ENCODE data around the gene GABRR3.

Gene GABRR3

DNA sequence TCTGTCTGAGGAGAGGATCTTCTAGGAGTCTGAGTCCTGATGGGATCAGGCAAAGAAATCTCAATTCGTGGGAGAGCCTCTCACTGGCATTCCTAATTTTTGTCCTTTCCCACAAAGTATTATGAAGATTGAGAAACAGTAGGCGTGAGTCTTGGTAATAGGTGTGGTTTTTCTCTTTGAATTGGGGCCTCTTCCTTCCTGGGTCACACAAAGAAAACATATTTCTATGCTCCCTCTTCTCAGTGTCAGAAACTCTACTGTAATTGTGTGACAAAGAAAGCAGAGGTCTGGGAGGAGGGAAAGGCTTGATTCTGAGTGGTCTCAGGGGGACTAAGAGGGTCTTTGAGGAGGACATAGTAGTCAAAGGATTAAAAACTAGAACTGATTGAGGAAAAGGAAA, 6.0 kb downstream of the GABRR3 start:
- H3K27me3 ChIP-seq (ENCODE audit: insufficient read depth, poor library complexity, severe bottlenecking) = peaks cover 4% of the 10 kb centered on the region
- H3K27ac ChIP-seq (replicated peaks) = no peak overlapping the region
- TF ChIP-seq GABPA (IDR thresholded peaks at IDR 0.05; ENCODE audit: low read depth) = no peak
- TF ChIP-seq, protein P1, sequence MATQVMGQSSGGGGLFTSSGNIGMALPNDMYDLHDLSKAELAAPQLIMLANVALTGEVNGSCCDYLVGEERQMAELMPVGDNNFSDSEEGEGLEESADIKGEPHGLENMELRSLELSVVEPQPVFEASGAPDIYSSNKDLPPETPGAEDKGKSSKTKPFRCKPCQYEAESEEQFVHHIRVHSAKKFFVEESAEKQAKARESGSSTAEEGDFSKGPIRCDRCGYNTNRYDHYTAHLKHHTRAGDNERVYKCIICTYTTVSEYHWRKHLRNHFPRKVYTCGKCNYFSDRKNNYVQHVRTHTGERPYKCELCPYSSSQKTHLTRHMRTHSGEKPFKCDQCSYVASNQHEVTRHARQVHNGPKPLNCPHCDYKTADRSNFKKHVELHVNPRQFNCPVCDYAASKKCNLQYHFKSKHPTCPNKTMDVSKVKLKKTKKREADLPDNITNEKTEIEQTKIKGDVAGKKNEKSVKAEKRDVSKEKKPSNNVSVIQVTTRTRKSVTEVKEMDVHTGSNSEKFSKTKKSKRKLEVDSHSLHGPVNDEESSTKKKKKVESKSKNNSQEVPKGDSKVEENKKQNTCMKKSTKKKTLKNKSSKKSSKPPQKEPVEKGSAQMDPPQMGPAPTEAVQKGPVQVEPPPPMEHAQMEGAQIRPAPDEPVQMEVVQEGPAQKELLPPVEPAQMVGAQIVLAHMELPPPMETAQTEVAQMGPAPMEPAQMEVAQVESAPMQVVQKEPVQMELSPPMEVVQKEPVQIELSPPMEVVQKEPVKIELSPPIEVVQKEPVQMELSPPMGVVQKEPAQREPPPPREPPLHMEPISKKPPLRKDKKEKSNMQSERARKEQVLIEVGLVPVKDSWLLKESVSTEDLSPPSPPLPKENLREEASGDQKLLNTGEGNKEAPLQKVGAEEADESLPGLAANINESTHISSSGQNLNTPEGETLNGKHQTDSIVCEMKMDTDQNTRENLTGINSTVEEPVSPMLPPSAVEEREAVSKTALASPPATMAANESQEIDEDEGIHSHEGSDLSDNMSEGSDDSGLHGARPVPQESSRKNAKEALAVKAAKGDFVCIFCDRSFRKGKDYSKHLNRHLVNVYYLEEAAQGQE (IDR thresholded peaks at IDR 0.05; ENCODE audit: insufficient replicate concordance, low read depth) = no peak
- TF ChIP-seq SPI1 (IDR thresholded peaks at IDR 0.05; ENCODE audit: borderline replicate concordance, low read depth) = no peak
- TF ChIP-seq, protein P2, sequence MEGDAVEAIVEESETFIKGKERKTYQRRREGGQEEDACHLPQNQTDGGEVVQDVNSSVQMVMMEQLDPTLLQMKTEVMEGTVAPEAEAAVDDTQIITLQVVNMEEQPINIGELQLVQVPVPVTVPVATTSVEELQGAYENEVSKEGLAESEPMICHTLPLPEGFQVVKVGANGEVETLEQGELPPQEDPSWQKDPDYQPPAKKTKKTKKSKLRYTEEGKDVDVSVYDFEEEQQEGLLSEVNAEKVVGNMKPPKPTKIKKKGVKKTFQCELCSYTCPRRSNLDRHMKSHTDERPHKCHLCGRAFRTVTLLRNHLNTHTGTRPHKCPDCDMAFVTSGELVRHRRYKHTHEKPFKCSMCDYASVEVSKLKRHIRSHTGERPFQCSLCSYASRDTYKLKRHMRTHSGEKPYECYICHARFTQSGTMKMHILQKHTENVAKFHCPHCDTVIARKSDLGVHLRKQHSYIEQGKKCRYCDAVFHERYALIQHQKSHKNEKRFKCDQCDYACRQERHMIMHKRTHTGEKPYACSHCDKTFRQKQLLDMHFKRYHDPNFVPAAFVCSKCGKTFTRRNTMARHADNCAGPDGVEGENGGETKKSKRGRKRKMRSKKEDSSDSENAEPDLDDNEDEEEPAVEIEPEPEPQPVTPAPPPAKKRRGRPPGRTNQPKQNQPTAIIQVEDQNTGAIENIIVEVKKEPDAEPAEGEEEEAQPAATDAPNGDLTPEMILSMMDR (IDR thresholded peaks at IDR 0.05; ENCODE audit: insufficient read depth, low read length) = no peak
- no peak for TF ChIP-seq POLR2AphosphoS5 (IDR thresholded peaks at IDR 0.05; ENCODE audit: low read depth)
- no peak for DNase-seq (ENCODE audit: low read depth in 1 of 2, low spot score in 1 of 2)
- no peak overlapping the region for H3K4me3 ChIP-seq (replicated peaks; ENCODE audit: insufficient read depth, low read length)

DNA sequence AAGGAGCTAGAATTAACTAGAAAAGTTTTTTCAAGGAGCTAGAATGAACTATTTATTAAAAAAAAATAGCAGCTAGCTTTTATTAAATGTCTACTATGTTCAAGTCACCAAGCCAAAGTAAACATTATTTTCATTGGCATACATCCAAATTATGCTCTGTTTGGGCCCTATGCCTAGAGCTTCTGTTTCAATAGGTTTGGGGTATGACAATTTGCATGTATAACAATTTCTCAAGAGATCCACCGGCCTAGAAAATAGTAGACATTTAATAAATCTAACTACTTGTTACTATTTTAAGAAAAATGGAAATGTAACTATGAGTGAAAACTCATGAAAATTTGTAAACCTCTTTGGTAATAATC, 8.0 kb downstream of the GABRR3 start:
- Histone ChIP-seq H3K27me3 (ENCODE audit: insufficient read depth, poor library complexity, severe bottlenecking) (no peaks in the 10 kb centered on the region), H3K4me3 (replicated peaks; ENCODE audit: insufficient read depth, low read length) (no peak overlapping the region), H3K27ac (replicated peaks) (no peak overlapping the region)
- no peak for DNase-seq (ENCODE audit: low read depth in 1 of 2, low spot score in 1 of 2)
- TF ChIP-seq, protein P2 (IDR thresholded peaks at IDR 0.05; ENCODE audit: insufficient read depth, low read length) = no peak
- TF ChIP-seq SPI1 (IDR thresholded peaks at IDR 0.05; ENCODE audit: borderline replicate concordance, low read depth) = no peak
- TF ChIP-seq POLR2AphosphoS5 (IDR thresholded peaks at IDR 0.05; ENCODE audit: low read depth) = no peak
- TF ChIP-seq GABPA (IDR thresholded peaks at IDR 0.05; ENCODE audit: low read depth) = no peak
- TF ChIP-seq, protein P1 (IDR thresholded peaks at IDR 0.05; ENCODE audit: insufficient replicate concordance, low read depth) = no peak

DNA sequence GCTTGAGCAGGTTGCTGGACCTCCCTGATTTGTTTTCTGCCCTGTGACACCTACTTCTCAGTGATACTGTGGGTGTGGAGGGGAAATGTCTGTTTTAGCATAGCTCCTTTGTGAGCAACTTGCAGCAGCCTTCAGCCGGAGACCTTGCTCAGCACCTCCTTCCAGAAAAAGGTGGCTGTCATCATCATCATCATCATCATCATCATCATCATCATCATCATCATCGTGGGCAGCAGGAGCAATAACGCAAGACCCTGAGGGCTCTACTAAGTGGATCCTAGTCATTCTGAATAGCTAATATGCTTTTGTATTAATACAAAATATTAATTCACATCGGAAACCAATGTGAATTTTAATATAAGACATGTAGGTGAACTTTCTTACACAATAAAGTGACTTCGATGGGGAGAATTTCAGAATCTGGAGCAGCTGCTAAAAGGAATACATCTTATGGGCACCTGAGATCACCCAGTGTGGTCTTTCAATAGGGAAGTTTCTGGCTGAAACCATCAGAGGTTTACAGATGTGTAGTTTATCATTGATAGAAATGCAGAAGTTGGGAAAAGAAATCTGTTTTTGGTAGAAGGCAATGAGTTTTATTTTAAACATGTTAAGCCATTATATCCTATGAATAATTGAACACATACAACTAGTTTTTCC, 8.6 kb downstream of the GABRR3 start:
- no peaks in the 10 kb centered on the region for H3K27me3 ChIP-seq (ENCODE audit: insufficient read depth, poor library complexity, severe bottlenecking)
- H3K4me3 ChIP-seq (replicated peaks; ENCODE audit: insufficient read depth, low read length) = no peak overlapping the region
- no peak for DNase-seq (ENCODE audit: low read depth in 1 of 2, low spot score in 1 of 2)
- H3K27ac ChIP-seq (replicated peaks) = no peak overlapping the region
- TF ChIP-seq GABPA (IDR thresholded peaks at IDR 0.05; ENCODE audit: low read depth) = no peak
- TF ChIP-seq, protein P2 (IDR thresholded peaks at IDR 0.05; ENCODE audit: insufficient read depth, low read length) = no peak
- TF ChIP-seq, protein P1 (IDR thresholded peaks at IDR 0.05; ENCODE audit: insufficient replicate concordance, low read depth) = no peak
- TF ChIP-seq POLR2AphosphoS5 (IDR thresholded peaks at IDR 0.05; ENCODE audit: low read depth) = no peak
- TF ChIP-seq SPI1 (IDR thresholded peaks at IDR 0.05; ENCODE audit: borderline replicate concordance, low read depth) = no peak

Measured in HL-60 (cell line).